ENCODE data around the gene ZNF280C.

The ZNF280C gene

GRCh38 chrX:130176354-130176776 is 92.3 kb downstream of the ZNF280C start:
- DNase-seq, result peak; percentile 54

DNA sequence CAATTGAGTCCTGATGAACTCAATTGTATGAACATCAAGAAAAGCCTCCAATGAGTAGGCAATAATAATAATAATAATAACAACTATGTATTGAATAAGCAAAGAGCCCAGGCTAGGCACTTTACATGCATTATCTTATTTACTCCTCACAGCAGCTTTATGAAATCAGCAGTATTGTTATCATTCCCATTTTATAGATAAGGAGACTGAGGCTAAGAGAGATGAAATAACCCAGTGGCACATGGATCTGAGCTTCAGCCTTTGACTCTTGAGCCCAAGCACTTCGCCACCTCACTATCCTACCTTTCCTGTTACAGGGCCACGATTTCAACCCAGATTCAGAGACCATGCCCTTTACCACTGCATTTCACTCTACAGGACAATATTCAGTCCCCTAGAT is 93.8 kb downstream of the ZNF280C start:
- DNase-seq, result peak; percentile 39

DNA sequence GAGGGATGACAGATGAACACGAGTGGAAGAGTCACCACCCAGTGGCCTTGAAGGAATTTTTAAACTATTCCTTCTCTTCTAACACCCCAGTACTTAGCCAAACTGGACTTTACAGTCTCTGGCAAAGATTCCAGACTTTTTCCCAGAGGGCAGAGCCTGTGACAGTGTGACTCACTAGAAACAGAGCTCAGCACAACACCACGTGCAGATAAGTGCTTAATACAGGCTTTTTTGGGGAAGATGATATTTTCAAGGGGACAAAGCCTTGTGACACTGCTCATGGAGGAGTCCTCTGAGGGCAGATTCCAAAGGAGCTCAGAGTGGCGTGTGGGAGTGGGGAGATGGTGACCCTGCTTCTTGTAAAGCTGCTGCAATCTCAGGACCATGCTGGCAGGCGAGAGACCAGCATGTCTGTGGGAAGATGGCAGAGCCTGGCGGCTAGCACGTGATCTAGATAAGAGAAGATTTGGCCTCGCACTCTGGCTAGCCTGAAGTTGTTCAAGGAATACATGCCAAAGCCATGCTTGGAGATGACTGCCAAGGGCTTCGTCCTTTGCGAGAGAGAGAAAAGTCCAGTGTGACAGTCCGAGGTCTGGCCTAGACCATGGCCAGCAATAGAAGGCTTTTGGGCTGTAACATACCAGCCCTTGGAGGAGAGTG is 94.5 kb downstream of the ZNF280C start:
- DNase-seq, result peak; percentile 73

DNA sequence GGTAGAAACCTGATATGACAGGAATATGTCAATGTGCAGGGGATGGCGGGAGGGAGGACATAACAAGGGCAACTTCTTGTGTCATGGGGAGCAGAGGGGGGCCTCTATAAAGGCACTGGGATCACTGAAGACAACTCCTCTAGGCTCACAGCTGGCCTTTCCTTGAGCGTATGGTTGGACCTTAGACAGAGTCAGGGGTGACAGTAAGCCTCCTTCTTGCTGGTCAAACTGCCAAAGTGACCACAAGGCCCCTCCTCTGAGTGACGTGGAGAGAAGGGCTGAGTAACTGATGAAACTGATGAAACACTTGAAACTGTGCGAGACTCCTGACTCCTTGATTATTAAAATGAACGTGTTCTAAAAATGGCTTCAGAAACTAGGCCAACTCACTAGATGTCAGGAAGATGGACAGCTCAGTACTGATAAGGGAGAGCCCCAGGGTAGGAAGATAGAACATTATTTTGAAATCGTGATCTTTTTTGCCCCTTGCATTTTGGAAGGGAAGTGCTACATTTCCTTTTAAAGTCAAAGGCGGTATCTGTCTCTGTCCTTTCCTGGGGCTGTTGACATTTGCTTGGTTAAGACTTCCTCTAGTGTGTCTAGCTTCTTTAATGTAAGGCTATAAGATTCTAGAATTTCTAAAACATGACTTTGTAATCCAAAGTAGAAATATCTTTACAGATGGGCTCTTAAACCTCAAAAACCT is 95.4 kb downstream of the ZNF280C start:
- DNase-seq, result peak; percentile 97

DNA sequence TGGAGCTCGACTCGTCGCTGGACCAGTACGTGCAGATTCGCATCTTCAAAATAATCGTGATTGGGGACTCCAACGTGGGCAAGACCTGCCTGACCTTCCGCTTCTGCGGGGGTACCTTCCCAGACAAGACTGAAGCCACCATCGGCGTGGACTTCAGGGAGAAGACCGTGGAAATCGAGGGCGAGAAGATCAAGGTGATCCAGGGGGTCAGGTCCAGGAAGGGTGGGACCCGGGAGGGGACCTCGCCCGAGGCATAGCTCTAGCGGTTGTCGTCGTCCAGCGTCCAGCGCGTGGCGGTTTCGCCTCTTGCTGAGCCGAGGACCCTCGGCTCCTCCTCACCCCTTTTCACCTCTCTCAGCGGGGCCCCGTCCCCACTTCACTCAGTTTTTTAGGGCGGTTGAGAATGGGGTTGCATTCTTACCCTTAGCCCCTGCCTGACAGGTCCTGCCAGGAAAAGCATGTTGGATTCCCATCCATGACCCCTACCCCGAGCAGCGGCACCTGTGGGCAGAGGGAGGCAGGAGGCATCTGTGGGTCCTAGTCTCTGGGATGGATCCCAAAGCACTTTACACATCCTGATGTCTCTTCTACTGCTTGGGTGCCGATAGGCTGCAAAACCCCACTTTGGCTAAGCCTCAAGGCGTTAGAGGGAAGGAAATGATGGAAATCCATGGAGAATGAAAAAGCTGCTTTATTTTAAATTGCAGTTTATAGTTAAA is 96.4 kb downstream of the ZNF280C start:
- peak; percentile 40 for DNase-seq

GRCh38 chrX:130171446-130172126 is 97.1 kb downstream of the ZNF280C start, which contains the start of gene RAB33A:
TSS of gene RAB33A (plus strand) at chrX:130171962. CDS start at chrX:130172063, 101 bp downstream.
- peak; percentile 62 for DNase-seq

- DNase-seq, result peak; percentile 94
Observed at GRCh38 chrX:130170752-130171445, 97.8 kb downstream of the ZNF280C start.

DNA sequence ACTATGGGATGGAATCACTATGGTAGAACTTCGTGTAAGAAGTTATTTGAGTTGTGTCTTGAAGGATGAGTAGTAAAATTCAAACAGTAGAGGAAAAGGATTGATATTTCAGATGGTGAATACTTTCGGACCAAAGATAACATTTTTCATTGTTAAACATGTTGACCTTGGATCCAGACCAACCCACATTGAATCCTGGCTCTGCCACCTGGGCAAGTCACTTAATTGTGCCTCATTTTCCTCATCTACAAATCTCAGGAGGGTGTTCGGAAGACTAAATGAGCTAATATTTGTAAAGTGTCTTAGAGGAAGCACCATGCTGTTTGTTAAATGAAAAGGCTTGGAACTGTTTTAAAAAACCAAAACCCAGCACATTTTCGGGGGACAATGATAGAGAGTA is 101.7 kb downstream of the ZNF280C start:
- DNase-seq, result no peak

GRCh38 chrX:130166503-130166777 is 102.3 kb downstream of the ZNF280C start:
- no peak for DNase-seq

GRCh38 chrX:130165703-130166502 is 102.8 kb downstream of the ZNF280C start, which contains the start of gene AIFM1:
TSS of gene AIFM1 (minus strand) at chrX:130165841. CDS start at chrX:130165656, 185 bp downstream.
- DNase-seq, result peak; percentile 97

GRCh38 chrX:130165181-130165702 is 103.5 kb downstream of the ZNF280C start:
- peak; percentile 74 for DNase-seq

- DNase-seq, result no peak
Observed at GRCh38 chrX:130163398-130163797, 105.3 kb downstream of the ZNF280C start.

DNA sequence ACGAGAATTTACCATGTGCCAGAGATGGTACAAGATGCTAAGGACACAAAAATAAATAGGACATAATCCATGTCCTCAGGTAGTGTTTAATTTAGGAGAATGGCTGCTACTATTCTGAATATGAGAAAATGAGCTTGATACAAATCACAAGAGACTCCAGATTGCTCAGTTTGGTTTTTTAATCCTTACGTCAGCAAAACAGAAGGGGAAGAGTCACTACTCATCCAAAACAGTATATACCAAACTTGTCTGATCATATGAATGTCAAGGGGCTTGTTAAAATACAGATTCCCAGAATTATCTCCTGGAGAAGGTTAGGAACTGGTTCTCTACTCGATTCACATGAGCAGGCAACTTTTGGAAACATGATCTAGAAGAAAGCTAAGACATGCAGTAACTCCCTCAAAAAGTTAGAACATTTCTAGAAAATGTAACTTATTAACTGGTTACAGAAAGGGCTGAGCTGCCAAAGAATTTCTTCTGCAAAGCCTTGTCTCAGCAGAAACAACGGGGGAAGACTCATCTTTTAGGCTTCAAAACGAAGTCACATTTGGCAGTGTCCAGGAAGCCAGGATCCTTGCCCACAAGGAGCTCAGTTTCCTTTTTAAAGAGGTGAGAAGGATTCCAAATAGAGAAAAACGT is 106.5 kb downstream of the ZNF280C start:
- DNase-seq, result no peak

DNA sequence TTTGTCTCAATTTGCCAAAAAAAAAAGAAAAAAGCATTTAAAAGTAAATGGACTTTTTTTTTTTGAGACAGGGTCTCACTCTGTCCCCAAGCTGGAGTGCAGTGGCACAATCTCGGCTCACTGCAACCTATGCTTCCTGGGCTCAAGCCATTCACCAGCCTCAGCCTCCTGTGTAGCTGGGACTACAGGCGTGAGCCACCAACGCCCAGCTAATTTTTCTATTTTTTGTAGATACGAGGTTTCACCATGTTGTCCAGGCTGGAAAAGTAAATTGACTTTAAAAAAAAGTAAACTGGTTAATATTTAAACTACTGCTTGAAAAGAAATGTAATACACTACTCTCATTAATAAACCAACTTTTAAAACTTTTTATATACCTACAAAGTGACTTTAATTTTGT is 108.9 kb downstream of the ZNF280C start:
- no peak for DNase-seq

- no peak for DNase-seq
Observed at GRCh38 chrX:130158311-130158710, 110.4 kb downstream of the ZNF280C start.

DNA sequence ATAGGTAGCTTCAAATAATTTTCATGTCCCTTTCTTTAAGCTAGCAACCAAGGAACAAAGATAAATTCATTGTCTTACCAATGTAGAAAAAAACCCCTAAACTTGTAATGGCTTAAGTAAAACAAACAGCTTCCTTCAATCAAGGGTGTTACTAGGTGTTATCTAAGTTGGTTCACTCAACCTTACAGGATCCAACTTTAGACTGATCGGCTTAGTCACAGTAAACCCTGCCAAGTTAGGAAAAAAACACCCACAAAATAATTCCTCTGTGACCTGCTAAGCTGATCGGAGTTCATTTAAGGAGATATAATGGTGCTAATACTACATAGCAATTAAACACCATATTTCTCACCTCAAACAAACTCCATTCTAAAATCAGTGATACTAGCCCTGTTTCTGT is 113.1 kb downstream of the ZNF280C start:
- no peak for DNase-seq
